DLD1 (cell line): ENCODE measurements around the gene ZBTB6.

Experiments
- in situ Hi-C: cut with HindIII; loops from 2 replicates; pipeline ENCODE4 v1.10.0; 2017; ENCODE audit warnings: low sequenced_read_pairs

The ZBTB6 gene, protein sequence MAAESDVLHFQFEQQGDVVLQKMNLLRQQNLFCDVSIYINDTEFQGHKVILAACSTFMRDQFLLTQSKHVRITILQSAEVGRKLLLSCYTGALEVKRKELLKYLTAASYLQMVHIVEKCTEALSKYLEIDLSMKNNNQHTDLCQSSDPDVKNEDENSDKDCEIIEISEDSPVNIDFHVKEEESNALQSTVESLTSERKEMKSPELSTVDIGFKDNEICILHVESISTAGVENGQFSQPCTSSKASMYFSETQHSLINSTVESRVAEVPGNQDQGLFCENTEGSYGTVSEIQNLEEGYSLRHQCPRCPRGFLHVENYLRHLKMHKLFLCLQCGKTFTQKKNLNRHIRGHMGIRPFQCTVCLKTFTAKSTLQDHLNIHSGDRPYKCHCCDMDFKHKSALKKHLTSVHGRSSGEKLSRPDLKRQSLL

DNA sequence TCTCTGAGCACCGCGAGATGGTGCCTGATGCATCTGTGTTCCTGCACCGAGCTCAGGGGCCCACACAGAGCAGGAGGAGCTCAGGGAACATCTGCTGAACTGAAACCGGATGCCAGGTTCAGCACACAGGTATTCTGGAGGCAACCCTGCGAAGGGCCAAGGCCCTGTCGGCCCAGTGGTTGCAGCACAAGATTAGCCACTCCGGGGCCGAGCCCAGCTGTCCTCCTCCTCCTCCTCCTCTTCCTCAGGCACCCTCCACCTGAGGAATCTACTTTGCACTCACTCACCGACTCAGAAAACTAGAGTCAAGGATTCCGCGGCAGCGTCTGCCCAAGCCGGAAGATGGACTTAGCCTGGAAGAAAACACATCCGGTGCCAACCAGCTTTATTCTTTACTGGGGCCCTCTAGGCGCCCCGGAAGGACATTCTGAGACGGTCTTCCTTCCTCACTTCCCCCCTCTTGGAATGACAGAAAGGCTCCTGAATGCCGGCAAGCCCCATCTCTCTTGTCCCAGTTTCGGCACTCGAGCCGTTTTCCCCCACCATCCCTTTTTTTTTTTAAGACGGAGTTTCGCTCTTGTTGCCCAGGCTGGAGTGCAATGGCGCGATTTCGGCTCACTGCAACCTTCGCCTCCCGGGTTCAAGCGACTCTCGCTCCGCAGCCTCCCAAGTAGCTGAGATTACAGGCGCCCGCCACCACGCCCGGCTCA lies at the start of gene ZBTB6:
Gene ZBTB6 (minus strand): TSS at position 360 of the 710 bp plus-strand sequence. CDS start 1,251 bp downstream, outside the sequence.
- in situ Hi-C loops: no loop called here

DNA sequence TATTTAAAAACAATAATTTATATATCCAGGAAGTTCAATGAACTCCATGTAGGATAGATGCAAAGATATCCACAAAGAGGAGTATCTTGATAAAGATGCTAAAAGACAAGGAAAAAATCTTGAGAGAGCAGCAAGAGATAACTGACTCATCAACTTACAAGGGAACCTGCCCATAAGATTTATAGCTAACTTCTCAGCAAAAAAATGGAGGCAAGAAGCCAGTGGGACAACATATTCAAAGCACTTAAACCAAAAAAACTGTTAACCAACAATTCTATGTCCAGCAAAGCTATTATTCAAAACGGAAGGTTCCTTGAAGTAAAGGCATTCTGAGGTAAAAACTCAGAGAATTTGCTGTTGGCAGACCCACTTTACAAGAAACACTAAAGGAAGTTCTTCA lies 48.0 kb upstream of the ZBTB6 start:
- in situ Hi-C loops: no loop called here

DNA sequence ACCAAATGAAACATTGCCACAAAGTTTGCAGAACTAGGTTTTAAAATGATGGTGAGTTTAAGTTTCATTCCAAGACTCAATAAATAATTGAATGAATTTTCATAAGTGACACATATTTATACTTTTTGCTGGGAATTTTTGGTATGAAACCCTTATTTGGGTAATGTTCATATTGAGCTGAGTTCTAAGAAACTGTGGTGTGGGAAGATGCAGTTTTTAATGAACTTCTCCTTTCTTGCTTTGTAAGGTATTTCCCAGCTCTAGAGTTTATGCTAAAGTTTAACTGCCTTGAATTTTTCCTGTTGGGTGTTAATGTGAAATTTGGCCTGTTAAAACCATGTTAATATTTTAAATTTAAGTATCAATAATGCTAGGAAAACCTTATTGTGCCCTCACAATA lies 42.8 kb upstream of the ZBTB6 start:
- in situ Hi-C loops: no loop called here

GRCh38 chr9:122954253-122954691 lies 41.1 kb upstream of the ZBTB6 start:
- in situ Hi-C loops: no loop called here

- in situ Hi-C loops: no loop called here
Observed at GRCh38 chr9:122951056-122951455, 37.9 kb upstream of the ZBTB6 start.

GRCh38 chr9:122950263-122950662 lies 37.1 kb upstream of the ZBTB6 start:
- in situ Hi-C loops: no loop called here

- in situ Hi-C loops: no loop called here
Observed at GRCh38 chr9:122949696-122950095, 36.6 kb upstream of the ZBTB6 start.

DNA sequence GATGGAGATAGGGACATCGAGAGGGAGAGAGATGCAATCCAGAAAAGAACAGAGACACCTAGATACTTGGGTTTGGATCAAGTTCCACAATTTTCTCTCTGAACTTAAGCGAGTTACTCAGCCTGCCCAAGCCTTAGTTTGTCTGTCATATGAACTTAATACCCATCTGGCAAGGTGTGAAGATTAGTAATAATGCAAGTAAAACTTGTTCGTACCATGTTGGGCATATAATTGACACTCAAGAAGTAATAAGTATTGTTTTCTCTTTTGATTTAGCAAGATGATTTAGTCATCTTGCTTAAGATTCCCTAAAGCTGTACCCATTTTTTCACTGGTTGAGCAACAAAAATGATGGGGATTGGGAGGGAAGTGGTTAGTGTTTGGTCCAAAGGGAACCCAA lies 35.2 kb upstream of the ZBTB6 start:
- in situ Hi-C loops: no loop called here

DNA sequence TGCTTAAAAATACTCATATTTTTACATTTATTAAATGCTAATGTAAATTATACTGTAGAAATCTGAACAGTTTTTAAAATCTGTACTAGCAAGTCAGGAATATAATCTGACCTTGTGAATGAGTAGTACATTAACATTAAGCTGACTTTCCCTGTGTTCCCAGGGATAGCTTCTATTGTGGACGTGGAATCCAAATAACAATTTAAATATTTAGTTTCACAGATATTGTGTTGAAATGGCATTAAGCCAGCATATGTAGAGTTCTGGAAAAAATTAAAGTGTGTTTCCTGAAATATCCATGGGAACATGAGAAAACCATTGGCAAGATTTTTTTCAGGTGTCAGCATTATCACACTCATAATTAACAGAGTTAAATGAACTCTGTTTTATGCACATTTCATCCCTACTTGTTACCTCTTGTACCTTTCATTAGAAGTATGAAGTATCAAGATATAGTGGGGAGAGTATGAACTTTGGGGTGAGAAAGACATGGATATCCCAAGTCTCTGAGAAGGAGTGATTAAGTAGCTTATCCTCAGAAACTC lies 33.4 kb upstream of the ZBTB6 start:
- in situ Hi-C loops: no loop called here

DNA sequence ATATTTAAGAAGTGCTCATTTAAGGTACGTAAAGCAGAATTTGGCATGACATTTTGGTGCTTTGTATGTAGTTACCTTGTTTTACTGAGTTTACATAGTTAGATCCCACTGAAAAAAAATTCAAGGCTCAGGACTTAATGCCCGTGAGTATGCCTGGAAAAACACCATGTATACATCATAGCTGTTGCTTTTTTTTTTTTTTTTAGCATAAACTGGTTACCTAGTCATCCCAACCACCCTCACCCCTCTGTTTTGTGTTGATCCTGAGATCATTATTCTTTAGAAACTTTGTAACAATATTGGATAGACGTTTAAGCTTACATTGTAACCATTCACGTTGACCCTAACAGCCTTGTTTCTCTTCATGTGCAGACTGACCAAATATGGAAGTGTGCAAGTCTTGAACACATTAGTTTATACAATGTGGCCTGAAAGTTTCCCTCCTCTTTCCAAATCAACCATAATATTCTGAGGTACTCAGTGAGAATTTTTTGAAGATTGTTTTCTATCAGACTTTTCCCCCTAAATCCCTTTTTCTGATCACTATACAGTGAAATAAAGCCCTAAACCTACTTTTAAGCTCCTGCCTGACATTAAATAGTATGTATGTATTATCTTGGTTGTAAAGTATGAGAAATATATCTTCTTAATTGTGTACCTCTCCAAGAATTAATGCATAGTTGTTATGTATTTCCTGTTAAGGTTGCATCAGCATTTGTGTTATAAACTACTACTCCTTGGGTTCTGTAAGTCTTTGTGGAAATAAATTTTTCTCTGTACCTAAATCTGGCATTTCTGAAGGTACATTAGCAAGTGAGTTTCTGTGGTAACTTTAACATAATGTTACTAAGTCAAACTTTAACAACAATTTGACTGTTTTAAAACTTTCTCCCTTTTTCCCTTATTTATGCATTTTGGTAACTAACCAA lies 32.1 kb upstream of the ZBTB6 start:
- in situ Hi-C loops: no loop called here

DNA sequence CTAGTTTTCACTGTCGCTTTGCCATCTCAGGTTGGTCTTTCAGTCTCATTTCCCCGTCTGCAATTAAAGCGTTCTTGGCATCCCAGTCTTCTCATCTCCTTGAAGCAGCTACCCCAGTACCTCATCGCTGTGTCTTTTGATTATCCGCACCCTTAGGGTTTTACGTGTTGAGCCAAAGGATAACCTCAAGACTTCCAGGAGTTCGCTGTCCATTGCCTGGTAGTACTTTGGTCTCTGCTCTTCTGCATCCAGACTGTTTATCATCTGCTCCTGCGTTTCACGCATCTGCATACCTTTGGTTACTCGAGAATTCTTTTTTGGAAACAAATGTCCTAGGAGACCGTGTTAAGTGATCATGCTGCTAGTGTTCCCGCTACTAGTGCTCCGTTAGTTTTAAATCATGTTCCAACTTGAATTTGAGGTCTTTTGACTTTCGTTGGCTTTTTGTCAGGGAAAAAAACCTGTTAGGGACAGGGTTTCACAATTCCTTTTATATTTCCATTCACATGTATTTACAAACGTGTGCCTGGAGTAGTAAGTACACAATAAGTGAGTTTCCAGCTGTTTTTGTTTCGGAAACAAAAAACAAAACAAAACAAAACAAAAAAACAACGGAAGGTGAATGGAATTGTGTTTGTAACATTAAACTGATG lies 28.6 kb upstream of the ZBTB6 start:
- in situ Hi-C loops: no loop called here

DNA sequence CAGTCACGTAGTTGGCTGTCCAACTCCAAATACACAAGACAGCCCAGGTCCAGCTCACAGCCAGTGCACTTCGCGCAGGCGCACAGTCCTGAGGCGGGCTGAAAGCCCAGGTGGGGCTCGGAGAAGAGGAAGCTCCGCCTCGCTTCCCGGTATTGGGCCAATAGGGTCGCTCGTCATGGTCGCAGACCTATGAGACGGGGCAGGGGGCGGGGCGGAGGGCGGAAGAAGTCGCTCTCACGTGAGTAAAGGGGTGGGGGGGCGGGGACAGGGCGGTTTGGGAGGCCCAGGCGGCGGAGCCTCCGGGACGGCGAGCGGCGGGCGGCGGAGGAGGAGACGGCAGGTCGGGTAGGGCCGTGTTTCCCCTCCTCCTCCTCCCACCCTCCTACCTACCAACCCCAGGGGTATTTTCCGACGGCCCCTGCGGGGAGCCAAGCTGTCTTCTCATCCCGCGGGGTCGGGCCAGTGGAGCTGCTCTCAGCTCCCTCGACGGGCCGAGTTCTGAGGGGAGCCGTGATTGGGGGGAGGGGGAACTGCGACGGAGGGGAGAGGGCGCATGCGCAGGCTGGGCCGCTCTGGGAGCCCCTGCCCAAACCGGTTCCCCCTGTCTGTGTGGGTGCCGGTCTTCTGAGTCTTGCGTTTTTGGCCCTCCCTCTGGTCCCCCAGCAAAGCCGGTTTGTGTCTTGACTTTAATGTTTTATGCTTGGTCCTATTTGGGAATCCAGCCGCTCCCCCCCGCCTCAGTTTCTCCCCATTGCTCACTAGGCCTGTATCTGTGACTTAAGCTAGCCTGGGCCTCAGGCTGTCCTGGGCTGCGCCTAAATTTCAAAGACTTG lies 27.8 kb upstream of the ZBTB6 start, which contains the start of gene RABGAP1:
Gene RABGAP1 (plus strand): TSS at position 272 of the 833 bp plus-strand sequence. CDS start 16,040 bp downstream, outside the sequence.
- in situ Hi-C loops: no loop called here

DNA sequence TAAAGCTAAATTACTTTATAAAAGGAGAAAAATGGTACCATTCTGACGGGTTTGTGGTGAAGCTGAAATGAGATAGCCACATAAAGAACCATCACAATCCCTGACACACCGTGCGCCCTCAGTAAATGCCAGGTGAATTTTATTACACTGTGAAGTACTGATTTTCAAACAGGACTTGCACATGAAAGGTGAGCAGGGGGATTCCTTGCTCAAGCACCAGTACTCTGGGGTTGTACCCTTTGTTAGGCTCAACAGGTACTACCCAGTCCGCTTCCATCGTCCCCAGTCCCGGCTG lies 27.3 kb upstream of the ZBTB6 start:
- in situ Hi-C loops: no loop called here

DNA sequence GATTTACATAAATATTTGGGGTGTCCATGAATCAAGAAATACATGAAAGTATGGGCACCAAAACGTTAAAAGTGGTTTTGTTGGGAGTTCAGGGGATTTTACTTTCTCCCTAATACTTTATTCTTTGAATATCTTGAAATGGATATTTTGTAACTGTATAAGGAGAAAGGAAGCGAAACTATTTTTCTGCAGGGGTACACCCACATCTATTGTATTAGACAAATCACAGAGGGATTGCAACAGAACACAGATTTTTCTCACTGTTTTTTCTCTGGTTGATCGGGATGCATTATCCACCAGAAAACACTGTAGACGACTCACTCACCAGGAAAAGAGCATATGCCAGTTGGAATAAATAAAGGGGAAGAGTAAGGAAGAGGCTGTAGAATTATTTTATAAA lies 26.5 kb upstream of the ZBTB6 start:
- in situ Hi-C loops: no loop called here

- in situ Hi-C loops: no loop called here
Observed at GRCh38 chr9:122936883-122937282, 23.8 kb upstream of the ZBTB6 start.

GRCh38 chr9:122936464-122936863 lies 23.3 kb upstream of the ZBTB6 start:
- in situ Hi-C loops: no loop called here

- in situ Hi-C loops: no loop called here
Observed at GRCh38 chr9:122931226-122932121, 18.4 kb upstream of the ZBTB6 start, which contains the start of gene ZBTB26. TSS of gene ZBTB26 (minus strand) at chr9:122931512. CDS start at chr9:122919934, 11,578 bp downstream.

DNA sequence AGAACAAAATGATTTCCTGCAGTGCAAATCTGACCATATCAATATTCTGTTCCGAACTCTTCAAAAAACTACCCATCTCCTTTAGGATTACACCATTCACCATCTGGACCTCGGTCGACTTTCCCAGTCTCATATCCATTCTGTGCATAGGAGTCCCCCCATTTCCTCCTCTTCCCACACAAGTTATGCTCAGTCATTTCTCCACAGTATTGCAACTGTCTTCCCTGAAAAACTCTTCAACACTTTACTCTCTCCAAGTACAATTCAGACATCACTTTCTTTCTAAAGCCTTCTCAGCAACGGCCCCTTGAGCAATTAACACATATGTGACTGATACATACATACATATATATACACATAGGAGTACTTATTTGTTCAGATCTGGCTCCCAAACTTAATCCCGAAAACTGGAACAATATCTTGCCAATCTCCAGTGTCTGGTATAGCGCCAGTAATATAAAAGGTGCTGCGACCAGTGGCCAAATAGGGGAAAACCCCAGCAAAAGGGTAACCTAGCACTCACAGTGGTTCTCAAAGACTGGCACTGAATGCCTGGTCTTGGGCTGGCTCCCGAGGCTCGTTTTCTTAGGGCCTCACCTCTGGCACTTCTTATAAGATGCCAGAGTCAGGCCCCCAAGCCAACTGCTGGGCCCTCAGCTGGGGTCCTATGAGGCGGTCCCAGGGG lies 17.6 kb upstream of the ZBTB6 start:
- in situ Hi-C loops: no loop called here
